Keratinocyte (primary cell): ENCODE results near the gene SLC6A17. TPM values are rescaled to one million over a fixed set of nuclear protein-coding genes. Genes with fewer than 3 reads are reported as not detected.

Experiments
- DNase-seq: peaks from one replicate; pipeline ENCODE4 v3.0.0-alpha.2; 2011; ENCODE audit warnings: low read depth, missing footprints, low spot score
- FAIRE-seq: peaks from 2 replicates; lab custom pipeline; 2011; peaks lifted over from hg19 to GRCh38; lab: Jason Lieb, UNC
- H2AFZ ChIP-seq: 2 replicates; pipeline ENCODE4 v1.6.0; 2012; ENCODE audit warnings: low read length, control low read depth, inconsistent platforms; ENCODE audit not compliant: control insufficient read depth
- H3K27ac ChIP-seq: 2 replicates; pipeline ENCODE4 v1.5.1; 2011; ENCODE audit warnings: low read length; ENCODE audit not compliant: control insufficient read depth, insufficient read depth
- H3K27me3 ChIP-seq: 3 replicates; pipeline ENCODE4 v1.6.0; 2011; ENCODE audit warnings: low read length; ENCODE audit not compliant: control insufficient read depth, insufficient read depth; ENCODE audit errors: extremely low read depth
- H3K36me3 ChIP-seq, 2 experiments: 2 replicates in 1 of 2; 3 replicates in 1 of 2; pipeline ENCODE4 v1.5.1; 2011; ENCODE audit warnings: low read length in 2 of 2, mild to moderate bottlenecking in 1 of 2; ENCODE audit not compliant: control insufficient read depth in 2 of 2, insufficient read depth in 2 of 2; ENCODE audit errors: extremely low read depth in 1 of 2
- H3K4me1 ChIP-seq: 3 replicates; pipeline ENCODE4 v1.5.1; 2011; ENCODE audit warnings: low read length; ENCODE audit not compliant: control insufficient read depth, insufficient read depth; ENCODE audit errors: extremely low read depth
- H3K4me2 ChIP-seq: 3 replicates; pipeline ENCODE4 v1.6.0; 2011; ENCODE audit warnings: low read depth, low read length; ENCODE audit not compliant: control insufficient read depth, insufficient read depth; ENCODE audit errors: extremely low read depth
- H3K4me3 ChIP-seq, 3 experiments: fragments of 200-600 bp in 1 of 3; sonication (generic) in 1 of 3; 2 replicates in 2 of 3; 3 replicates in 1 of 3; pipeline ENCODE4 v1.5.1; 2011 to 2016; ENCODE audit warnings: low read length in 3 of 3, mild to moderate bottlenecking in 3 of 3, control low read depth in 2 of 3, inconsistent platforms in 1 of 3, low read depth in 1 of 3, mixed read lengths in 1 of 3, mixed run types in 1 of 3, moderate library complexity in 1 of 3; ENCODE audit not compliant: control insufficient read depth in 2 of 3, insufficient read depth in 2 of 3; ENCODE audit errors: extremely low read depth in 1 of 3
- H3K79me2 ChIP-seq: 2 replicates; pipeline ENCODE4 v1.6.0; 2012; ENCODE audit warnings: low read length; ENCODE audit not compliant: control insufficient read depth, insufficient read depth
- H3K9ac ChIP-seq: 3 replicates; pipeline ENCODE4 v1.6.0; 2011; ENCODE audit warnings: low read length; ENCODE audit not compliant: control insufficient read depth, insufficient read depth; ENCODE audit errors: extremely low read depth
- H3K9me1 ChIP-seq: 3 replicates; pipeline ENCODE4 v1.6.0; 2011; ENCODE audit warnings: low read length; ENCODE audit not compliant: control insufficient read depth, insufficient read depth; ENCODE audit errors: extremely low read depth
- H3K9me3 ChIP-seq: 2 replicates; pipeline ENCODE4 v1.5.1; 2012; ENCODE audit warnings: low read depth, low read length; ENCODE audit not compliant: control insufficient read depth
- H4K20me1 ChIP-seq: 3 replicates; pipeline ENCODE4 v1.6.0; 2011; ENCODE audit warnings: low read length; ENCODE audit not compliant: control insufficient read depth, insufficient read depth; ENCODE audit errors: extremely low read depth
- EZH2 ChIP-seq: IDR thresholded peaks from one replicate; pipeline ENCODE4 v1.6.1; 2012; ENCODE audit warnings: inconsistent platforms, mild to moderate bottlenecking, low read length, moderate library complexity
- dilution Hi-C: fragments of 300-500 bp; cut with MboI; formaldehyde crosslinking; loops from one replicate; pipeline ENCODE4 v1.7.0; 2020; ENCODE audit warnings: low sequenced_read_pairs; ENCODE audit not compliant: extremely low pct_ligation_motif_present
- polyA plus RNA-seq, 5 experiments: library from polyadenylated mRNA; depleted of rRNA in 3 of 5; stranded (reverse) in 3 of 5; stranded (forward) in 1 of 5; unstranded in 1 of 5; fragments of >200 nt; gene quantifications; 1 replicate in 1 of 5; 2 replicates in 3 of 5; 3 replicates in 1 of 5; pipeline versions ENCODE4 v1.2.1 to v1.2.3, GENCODE V29; 2011 to 2012; ENCODE audit warnings: missing spikeins in 2 of 5, low read depth in 1 of 5, low replicate concordance in 1 of 5
- TF ChIP-seq, protein P1 (sequence below), 3 experiments: IDR thresholded peaks in 1 of 3; conservative IDR thresholded peaks in 1 of 3; optimal IDR thresholded peaks in 1 of 3; 2 replicates in 2 of 3; 3 replicates in 1 of 3; pipeline versions ENCODE3 to v1.5.1; 2011; ENCODE audit warnings: low read length in 3 of 3, mild to moderate bottlenecking in 3 of 3, moderate library complexity in 2 of 3, control low read depth in 1 of 3, inconsistent platforms in 1 of 3; ENCODE audit not compliant: insufficient read depth in 2 of 3; ENCODE audit errors: extremely low read depth in 1 of 3

SLC6A17 gene
- polyA plus RNA-seq, 1 donor (not counting 4 experiments of a cell fraction or from before 2014, with no cell fraction given), result 0.25 TPM

DNA sequence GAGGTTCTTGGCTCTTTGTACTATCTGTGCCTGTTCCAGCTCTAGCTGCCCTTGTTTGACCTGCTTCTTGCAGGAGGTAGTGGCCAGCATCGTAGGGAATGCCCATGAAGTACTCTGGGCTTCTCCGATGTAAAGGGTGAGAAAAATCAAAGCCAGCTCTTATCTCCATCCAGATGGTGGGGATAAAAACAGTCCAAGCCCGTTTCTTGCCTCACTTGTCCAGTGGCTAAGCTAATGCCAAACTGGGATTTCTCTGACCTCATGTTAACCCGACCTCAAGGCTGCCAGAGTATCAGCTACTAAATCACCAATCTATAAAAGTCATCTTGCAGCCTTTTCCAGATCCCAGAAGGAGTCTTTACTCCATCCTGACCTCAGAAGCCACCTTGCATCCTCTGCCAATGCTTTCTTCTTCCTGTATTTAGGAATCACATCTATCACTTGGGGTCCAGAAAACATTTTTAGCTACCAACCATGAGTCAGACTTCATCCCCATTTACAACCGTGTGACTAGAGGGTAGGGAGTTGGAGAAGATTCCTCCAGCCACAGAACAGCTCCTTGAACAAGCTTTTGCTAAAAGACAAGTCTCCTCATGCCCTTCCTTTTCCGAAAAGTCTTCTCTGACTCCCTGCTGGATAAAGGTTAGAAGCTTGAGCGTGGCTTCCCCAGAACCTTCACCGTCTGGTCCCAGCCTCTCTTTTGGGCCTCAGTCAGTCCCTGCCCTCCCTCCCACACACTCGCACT is 95.8 kb downstream of the SLC6A17 start:
- Histone ChIP-seq H3K4me2 (peak overlapping the region; percentile 47), H4K20me1 (no peaks in the 10 kb centered on the region), H3K27me3 (no peaks in the 10 kb centered on the region), H3K9ac (no peak overlapping the region), H3K4me1 (peaks cover 19% of the 10 kb centered on the region), H3K36me3 (no peaks in the 10 kb centered on the region), H3K9me1 (no peaks in the 10 kb centered on the region), H3K79me2 (no peaks in the 10 kb centered on the region), H3K9me3 (no peaks in the 10 kb centered on the region), H3K27ac (no peak overlapping the region), H2AFZ (peak overlapping the region; percentile 0), H3K4me3 (no peak overlapping the region)
- no peak for TF ChIP-seq EZH2
- TF ChIP-seq, protein P1, sequence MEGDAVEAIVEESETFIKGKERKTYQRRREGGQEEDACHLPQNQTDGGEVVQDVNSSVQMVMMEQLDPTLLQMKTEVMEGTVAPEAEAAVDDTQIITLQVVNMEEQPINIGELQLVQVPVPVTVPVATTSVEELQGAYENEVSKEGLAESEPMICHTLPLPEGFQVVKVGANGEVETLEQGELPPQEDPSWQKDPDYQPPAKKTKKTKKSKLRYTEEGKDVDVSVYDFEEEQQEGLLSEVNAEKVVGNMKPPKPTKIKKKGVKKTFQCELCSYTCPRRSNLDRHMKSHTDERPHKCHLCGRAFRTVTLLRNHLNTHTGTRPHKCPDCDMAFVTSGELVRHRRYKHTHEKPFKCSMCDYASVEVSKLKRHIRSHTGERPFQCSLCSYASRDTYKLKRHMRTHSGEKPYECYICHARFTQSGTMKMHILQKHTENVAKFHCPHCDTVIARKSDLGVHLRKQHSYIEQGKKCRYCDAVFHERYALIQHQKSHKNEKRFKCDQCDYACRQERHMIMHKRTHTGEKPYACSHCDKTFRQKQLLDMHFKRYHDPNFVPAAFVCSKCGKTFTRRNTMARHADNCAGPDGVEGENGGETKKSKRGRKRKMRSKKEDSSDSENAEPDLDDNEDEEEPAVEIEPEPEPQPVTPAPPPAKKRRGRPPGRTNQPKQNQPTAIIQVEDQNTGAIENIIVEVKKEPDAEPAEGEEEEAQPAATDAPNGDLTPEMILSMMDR (optimal IDR thresholded peaks at IDR 0.05 in 1 of 3, IDR thresholded peaks at IDR 0.05 in 1 of 3, conservative IDR thresholded peaks at IDR 0.05 in 1 of 3; ENCODE audit: extremely low read depth in 1 of 3, insufficient read depth in 2 of 3, low read length in 3 of 3), result no peak
- dilution Hi-C loops, result no loop called here
- peak; percentile 88 for FAIRE-seq
- DNase-seq, result peak; percentile 30

DNA sequence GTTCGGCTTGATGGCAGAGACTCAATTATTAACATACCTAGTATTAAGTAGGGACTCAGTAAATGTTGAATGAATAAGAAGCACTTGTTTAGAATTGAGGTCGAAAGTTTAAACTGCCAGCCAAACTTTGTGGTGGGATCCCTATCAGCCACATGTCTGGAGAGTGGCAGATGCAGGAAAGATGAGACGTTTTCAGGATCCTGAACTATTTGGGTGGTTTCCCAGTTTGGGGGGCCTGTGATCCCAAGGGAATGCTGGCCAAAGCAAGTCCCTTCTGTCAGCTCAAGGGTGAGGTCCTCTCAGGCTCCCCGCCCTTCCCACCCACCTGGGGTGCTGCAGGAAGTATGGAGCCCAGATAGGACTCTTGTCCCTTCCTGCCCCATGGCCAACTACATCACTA is 98.5 kb downstream of the SLC6A17 start:
- dilution Hi-C loops, result no loop called here
- no peak for FAIRE-seq
- no peaks in the 10 kb centered on the region for H4K20me1 ChIP-seq

More for the DNA sequence above, 98.5 kb downstream of the SLC6A17 start:
- H2AFZ ChIP-seq, result no peak overlapping the region
- no peak overlapping the region for H3K4me3 ChIP-seq
- no peak for DNase-seq
- H3K4me1 ChIP-seq, result peaks cover 11% of the 10 kb centered on the region
- H3K9me1 ChIP-seq, result no peaks in the 10 kb centered on the region
- no peaks in the 10 kb centered on the region for H3K27me3 ChIP-seq
- H3K36me3 ChIP-seq, result no peaks in the 10 kb centered on the region
- no peak overlapping the region for H3K27ac ChIP-seq
- no peaks in the 10 kb centered on the region for H3K9me3 ChIP-seq
- TF ChIP-seq, protein P1 (optimal IDR thresholded peaks at IDR 0.05 in 1 of 3, IDR thresholded peaks at IDR 0.05 in 1 of 3, conservative IDR thresholded peaks at IDR 0.05 in 1 of 3; ENCODE audit: extremely low read depth in 1 of 3, insufficient read depth in 2 of 3, low read length in 3 of 3), result no peak
- TF ChIP-seq EZH2, result no peak
- no peaks in the 10 kb centered on the region for H3K79me2 ChIP-seq
- no peak overlapping the region for H3K9ac ChIP-seq
- H3K4me2 ChIP-seq, result no peak overlapping the region
